ENCODE results near the gene CA9.

The CA9 gene

DNA sequence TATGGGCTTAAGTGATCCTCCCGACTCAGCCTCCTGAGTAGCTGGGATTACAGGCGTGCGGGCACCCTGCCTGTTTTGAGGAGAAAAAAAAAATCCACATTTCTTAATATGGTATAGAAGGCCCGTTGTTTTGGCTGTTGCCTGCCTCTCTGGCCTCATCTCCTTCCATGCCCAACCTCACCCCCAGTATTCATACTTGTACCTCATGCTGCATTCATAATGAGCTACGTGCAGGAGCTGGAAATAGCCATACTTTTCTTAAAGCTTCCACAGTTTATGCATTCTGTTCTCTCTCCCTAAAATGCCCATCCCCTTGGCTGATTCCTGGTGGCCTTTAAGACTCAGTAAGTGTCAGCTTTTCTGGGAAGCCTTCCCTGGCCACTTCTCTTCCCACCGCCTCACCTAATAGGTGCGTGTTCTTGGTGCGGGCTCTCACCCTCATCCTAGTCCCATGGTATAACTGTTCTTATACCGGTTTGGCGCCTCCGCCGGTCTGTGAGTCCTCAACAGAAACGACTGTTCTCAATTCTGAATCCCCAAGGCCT is 18.1 kb downstream of the CA9 start:
- DNase-seq (ENCODE audit: low spot score): no peak

DNA sequence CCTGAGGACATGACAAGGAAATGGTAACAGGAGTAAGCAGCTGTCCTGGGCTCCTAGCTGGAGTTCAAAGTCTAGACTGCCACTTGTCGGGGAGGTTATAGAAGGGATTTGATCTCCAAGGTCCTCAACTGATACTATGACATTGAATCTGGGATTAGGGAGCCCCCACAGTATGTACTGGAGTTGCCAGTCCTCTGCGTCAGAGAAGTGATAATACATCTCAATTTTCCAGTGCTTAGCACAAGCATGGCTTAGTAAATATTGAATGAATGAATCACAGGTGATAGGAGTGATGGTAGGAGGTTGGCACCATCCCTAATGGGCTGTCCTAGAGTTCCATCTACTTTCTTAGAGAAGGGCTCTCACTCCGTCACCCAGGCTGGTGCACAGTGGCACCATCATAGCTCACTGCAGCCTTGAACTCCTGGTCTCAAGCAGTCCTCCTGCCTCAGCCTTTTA is 22.2 kb downstream of the CA9 start:
- DNase-seq (ENCODE audit: low spot score): no peak

DNA sequence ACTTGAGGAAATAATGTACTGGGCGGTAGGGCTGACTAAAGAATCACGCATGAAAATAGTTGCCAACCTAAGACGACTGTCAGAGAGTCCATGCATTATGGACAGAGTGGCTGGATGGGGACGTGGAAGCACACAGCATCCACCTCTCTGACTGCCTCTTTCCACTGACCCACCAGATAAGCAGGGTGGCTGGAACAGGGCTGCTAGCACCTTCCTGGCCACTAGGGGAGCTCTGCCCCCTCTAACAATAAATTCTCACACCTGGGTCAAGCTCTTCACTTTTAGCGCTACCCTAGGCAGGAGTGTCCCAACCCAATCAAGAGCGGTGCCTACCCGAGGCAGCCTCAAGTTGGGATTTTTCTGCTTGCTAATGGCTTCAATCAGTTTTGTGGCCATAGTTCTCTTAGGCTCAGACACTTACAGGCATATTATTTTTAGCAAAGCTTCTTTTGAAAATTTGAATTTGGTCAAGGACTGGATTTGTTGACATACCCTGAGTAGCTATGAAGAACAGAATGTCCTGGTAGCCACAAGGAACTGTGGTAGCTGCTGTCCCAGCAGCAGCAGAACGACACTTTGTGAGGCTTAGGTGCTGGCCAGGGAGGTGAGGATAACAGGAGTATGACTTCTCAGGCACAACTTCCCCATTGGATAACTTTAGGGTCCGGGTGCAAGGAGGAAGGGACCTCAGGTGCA is 22.9 kb downstream of the CA9 start:
- peak; percentile 70 for DNase-seq (ENCODE audit: low spot score)

DNA sequence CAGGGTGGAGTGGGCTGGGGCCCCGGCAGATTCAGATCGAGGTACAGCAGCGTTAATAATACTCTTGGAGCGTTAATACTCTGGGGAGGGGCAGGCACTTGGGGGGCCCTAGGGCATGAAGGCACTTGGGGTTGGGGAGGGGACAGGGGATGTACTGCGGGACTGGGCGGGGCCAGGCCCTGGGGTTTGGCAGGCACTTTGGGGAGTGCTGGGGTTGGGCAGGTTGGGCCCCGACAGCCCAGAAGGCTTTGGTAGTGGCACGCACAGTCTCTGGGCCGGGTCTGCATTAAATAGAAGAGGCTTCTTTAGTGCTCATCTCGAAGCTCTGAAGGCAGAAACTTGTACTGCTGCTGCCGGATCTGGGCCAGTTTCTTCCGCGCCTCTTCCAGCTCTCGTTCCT is 23.8 kb downstream of the CA9 start:
- no peak for DNase-seq (ENCODE audit: low spot score)

- DNase-seq (ENCODE audit: low spot score): no peak
Measured at GRCh38 chr9:35698231-35698630, 24.5 kb downstream of the CA9 start.

DNA sequence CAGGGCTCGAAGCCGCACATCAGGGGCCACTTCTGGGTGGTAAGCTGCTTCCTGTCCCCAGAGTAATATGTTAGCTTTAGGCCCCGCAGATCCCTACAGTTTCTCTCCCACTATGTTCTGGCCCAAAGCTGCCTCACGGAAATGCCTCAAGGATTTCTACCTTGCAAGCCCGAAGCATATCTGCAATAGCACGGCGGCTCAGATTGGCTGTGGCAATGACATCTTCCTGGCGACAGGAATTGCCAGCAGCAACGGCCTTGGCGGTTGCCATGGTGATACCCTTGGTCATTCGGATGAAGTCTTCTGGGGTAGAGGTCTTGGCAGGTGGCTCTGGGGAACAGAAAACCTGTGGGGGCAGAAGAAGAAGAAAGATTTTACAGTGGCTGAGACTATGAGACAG is 26.3 kb downstream of the CA9 start:
- no peak for DNase-seq (ENCODE audit: low spot score)

DNA sequence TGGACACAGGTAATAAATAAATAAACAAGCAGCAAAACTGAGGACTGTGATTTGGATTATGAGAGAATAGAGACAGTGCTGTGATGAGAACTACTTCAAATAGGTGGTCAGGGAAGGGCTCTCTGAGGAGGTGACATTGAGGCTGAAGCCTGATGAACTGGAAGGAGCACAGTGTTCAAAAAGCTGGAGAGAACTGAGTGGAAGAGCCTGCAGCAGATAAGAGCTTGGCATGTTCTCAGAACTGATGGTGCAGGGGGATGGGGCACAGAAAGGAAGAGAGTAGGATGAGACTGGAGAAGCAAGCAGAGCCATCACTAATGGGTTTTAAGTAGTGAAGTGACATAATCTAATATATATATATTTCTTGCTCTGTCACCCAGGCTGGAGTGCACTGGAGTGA is 27.2 kb downstream of the CA9 start:
- DNase-seq (ENCODE audit: low spot score): no peak

GRCh38 chr9:35702696-35703095 is 29.0 kb downstream of the CA9 start:
- DNase-seq (ENCODE audit: low spot score): no peak

DNA sequence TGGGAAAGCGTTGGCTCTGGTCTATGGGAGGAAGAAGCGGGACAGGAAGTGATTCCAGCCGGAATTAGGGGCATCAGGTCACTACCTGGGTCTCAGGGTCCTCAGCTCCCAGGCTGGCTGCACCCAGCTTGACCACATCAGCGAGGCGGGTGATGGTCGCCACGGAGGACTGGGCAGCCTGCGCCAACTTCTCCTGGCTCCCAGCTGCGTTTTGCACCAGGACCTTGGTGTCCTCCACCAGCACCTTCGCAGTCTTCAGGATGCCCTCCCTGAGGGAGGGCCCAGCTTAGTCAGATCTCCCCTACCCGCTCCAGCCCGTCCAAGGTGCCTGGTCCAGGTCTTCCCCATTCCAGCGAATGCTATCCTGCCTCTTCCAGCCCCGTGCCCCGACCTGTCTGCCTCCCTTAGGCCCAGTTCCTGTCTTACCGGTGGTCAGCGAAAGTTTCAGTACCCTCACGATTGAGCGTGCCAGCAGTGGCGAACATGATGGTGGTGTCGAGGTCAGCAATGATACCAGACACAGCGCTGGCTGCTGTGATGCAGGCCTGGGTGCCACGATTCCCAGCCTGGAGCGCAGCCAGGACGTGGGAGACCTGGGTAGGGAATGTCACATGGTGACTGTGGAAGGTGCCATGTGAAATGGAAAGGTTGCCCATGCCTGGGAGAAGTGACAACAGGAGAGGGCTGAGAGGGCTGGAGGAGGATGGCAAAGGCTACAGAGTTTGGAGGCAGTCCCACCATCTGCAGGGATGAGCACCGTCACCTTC is 30.4 kb downstream of the CA9 start:
- DNase-seq (ENCODE audit: low spot score): no peak

- DNase-seq (ENCODE audit: low spot score): no peak
Measured at GRCh38 chr9:35705372-35705771, 31.6 kb downstream of the CA9 start.

DNA sequence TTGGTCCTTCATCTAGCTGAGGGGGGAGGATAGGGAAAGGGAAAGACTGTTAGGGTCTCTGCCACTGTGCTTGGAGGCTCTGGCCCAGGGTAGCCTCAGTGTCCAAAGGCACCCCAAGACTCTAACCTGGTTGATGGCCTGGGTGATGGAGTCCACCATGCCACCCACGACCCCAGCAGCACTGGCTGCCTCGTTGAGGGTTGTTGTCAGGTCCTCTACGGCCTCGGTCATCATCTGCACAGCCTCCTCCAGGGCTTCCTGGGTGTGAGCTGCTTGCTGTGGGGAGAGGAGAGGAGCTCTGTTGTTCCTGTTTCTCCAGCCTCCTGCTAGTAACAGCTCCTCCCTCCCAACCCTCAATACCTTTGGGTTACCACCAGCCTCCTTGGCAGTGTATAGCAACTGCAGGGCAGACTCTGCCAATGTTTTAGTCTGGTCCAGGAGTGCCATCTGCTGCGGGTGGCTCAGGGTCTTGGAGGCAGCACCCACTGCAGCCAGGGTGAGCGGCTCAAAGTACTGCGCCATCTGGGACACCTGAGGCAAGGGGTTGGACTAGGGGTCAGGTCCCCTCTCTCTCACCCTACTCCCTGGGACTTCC is 32.2 kb downstream of the CA9 start:
- no peak for DNase-seq (ENCODE audit: low spot score)

DNA sequence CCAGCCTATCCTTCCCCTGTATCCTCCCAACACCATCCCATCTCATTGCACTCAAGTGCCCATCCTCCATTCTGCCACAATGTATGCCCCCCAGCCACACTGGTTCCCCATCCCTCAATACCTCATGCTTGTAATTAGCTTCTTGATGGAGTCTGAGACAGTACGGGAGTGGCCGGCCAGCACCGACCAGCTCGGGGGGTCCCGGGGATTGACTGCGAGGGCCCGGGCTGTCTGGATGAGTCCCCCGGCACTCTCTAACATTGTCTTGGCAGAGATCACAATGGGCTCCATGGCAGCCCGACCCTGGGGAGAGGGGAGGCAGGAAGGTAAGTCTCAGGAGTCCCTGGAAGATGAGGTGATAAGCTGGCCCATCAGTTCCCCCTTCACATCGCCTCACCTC is 33.2 kb downstream of the CA9 start:
- DNase-seq (ENCODE audit: low spot score): no peak

DNA sequence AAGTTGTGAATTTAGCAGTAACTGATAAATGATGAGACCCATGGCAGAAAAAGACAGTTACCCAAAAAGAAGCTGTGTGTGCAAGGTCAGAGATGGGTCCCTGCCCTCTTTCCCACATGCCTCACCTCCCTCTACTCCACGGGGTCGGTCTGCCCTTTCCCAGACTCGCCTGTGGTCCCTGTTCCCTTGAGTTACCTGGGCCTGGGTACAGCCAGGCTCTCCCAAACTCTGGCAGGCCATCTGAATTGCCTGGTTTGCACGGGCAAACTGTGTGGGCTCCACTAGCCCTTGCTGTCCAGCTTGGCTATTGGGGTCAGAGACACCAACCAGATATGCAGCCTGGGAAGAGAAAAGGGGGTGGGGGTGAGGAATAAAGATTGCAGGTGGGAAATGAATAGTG is 34.4 kb downstream of the CA9 start:
- DNase-seq (ENCODE audit: low spot score): no peak

- no peak for DNase-seq (ENCODE audit: low spot score)
Measured at GRCh38 chr9:35710818-35711500, 37.2 kb downstream of the CA9 start.

GRCh38 chr9:35711501-35712428 is 38.0 kb downstream of the CA9 start:
- DNase-seq (ENCODE audit: low spot score): no peak

DNA sequence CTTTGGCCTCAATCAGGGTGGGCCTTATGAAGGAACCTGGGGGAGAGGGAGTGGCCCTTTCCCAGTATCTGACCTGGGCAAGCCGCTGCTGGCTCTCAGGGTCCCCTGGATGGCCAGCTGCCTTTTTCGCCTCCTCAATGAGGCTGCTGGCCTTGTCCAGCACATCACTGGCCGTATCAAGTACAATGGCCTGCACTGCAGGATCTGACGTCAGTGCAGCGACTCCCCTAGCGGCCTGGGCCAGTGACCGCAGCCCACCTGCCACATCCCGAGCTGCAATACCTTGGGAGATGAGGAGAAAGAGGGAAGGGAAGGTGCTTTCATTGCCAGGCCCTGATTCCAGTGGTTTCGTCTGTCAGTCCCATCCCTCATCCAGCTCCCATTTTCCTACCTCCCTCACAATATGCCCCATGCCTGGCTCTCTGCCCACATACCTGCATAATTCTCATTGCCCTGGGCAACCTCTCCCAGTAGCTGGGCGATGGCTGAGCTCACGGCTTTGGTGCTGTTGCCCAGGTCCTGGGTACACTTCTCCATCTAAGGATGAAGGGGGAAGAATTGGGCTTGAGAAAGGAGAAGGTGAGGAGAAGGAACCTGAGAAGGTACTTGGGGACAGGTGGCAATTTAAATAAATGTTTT is 39.2 kb downstream of the CA9 start:
- DNase-seq (ENCODE audit: low spot score): no peak

GRCh38 chr9:35713578-35713977 is 39.9 kb downstream of the CA9 start:
- DNase-seq (ENCODE audit: low spot score): no peak

DNA sequence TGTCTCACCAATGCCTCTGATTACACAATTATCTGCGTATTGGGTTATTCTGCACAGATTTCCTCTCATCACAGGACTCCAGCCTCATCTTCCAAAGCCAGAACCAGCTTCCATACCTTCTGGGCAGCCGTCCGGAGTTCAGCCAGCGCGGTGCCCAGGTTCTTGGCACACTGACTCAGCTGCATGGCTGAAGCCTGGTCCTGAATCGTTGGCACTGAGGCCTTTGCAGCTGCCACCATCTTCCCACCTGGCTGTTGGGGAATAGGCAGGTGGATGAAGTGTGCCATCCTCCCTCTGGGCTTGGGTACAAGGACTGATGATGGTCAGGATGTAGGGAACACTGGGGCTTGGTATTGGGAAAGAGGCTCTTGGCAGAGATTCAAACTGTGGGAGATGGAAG is 40.4 kb downstream of the CA9 start:
- no peak for DNase-seq (ENCODE audit: low spot score)

- DNase-seq (ENCODE audit: low spot score): no peak
Measured at GRCh38 chr9:35714579-35715252, 41.0 kb downstream of the CA9 start.

- DNase-seq (ENCODE audit: low spot score): no peak
Measured at GRCh38 chr9:35716230-35716629, 42.5 kb downstream of the CA9 start.

Data from hematopoietic multipotent progenitor cell treated with erythropoietin and hydrocortisone succinate and interleukin-3 and kit ligand, for 15 days (in vitro differentiated cells).